PC-9 (cell line): ENCODE measurements around the gene LSR.

ENCODE experiments used
- CTCF ChIP-seq: fragments of 200-600 bp; sonication (generic); conservative IDR thresholded peaks from 2 replicates; pipeline ENCODE4 v1.6.1; 2017; ENCODE audit warnings: mixed run types, antibody characterized with exemption, mild to moderate bottlenecking, moderate library complexity
- EZH2 ChIP-seq: fragments of 200-600 bp; sonication (generic); IDR thresholded peaks from 2 replicates; pipeline ENCODE4 v1.8.0; 2017; ENCODE audit warnings: antibody characterized with exemption, low read depth

GRCh38 chr19:35199481-35199880, 49.3 kb upstream of the LSR start:
- TF ChIP-seq CTCF = no peak
- no peak for TF ChIP-seq EZH2
